GM12878 (cell line): ENCODE results near the gene MORC3. TPM values are rescaled to one million over a fixed set of nuclear protein-coding genes. Genes with fewer than 3 reads are reported as not detected.

Source experiments
- ATAC-seq: fragments of 200-7000 bp; cut with Tn5 transposase; 3 replicates; pipeline ENCODE4 v1.9.1; 2020; ENCODE audit warnings: mild to moderate bottlenecking, moderate library complexity
- BruUV-seq: library from RNA; stranded (reverse); fragments of 400-500 nt; replicated peaks from 2 replicates; lab custom pipeline; 2021; lab: Mats Ljungman, UMichigan
- CTCF ChIA-PET: fragments of 300-600 bp; sonication (Branson Sonifier 250); formaldehyde crosslinking; extraction: SDS; loops from one replicate; lab custom pipeline; 2021; ENCODE audit warnings: inconsistent platforms; lab: Yijun Ruan, JAX
- POLR2A ChIA-PET: fragments of 350-600 bp; formaldehyde crosslinking; extraction: SDS; loops from one replicate; lab custom pipeline; 2021; ENCODE audit warnings: inconsistent platforms; lab: Charles Lee
- RAD21 ChIA-PET: fragments of 300-600 bp; sonication (Branson Sonifier 250); formaldehyde crosslinking; loops from one replicate; lab custom pipeline; 2023; ENCODE audit warnings: antibody characterized with exemption; ENCODE audit not compliant: unreplicated experiment; lab: Charles Lee
- SMC1A ChIA-PET: fragments of 300-600 bp; sonication (Branson Sonifier 250); formaldehyde crosslinking; loops from one replicate; lab custom pipeline; 2023; ENCODE audit not compliant: unreplicated experiment, uncharacterized antibody; lab: Charles Lee
- DNase-seq: peaks from one replicate; pipeline ENCODE4 v3.0.0-alpha.2; 2011; ENCODE audit warnings: low read depth, low spot score
- FAIRE-seq: peaks from 3 replicates; lab custom pipeline; 2011; peaks lifted over from hg19 to GRCh38; lab: Jason Lieb, UNC
- H2AFZ ChIP-seq: 2 replicates; pipeline ENCODE4 v1.6.0; 2011; ENCODE audit warnings: low read depth, low read length, control low read depth; ENCODE audit not compliant: control insufficient read depth
- H3K27ac ChIP-seq: 2 replicates; pipeline ENCODE4 v1.5.1; 2011; ENCODE audit warnings: control low read depth; ENCODE audit not compliant: control insufficient read depth, insufficient read depth
- H3K27me3 ChIP-seq, 2 experiments: replicated peaks in 1 of 2; 2 replicates each; pipeline versions ENCODE4 v1.6.0 to v1.6.1; 2011; ENCODE audit warnings: low read length in 1 of 2; ENCODE audit not compliant: control insufficient read depth in 2 of 2, insufficient read depth in 2 of 2
- H3K36me3 ChIP-seq, 2 experiments: 2 replicates each; pipeline ENCODE4 v1.5.1; 2011; ENCODE audit warnings: low read length in 1 of 2; ENCODE audit not compliant: control insufficient read depth in 2 of 2, insufficient read depth in 2 of 2
- H3K4me1 ChIP-seq: 2 replicates; pipeline ENCODE4 v1.6.1; 2011; ENCODE audit warnings: mild to moderate bottlenecking, low read length, moderate library complexity, mixed read lengths; ENCODE audit not compliant: control insufficient read depth, insufficient read depth
- H3K4me2 ChIP-seq: 2 replicates; pipeline ENCODE4 v1.6.0; 2011; ENCODE audit warnings: control low read depth; ENCODE audit not compliant: control insufficient read depth, insufficient read depth
- H3K4me3 ChIP-seq: fragments of 200-600 bp; sonication (generic); 2 replicates; pipeline ENCODE4 v1.5.1; 2016
- H3K79me2 ChIP-seq: 2 replicates; pipeline ENCODE4 v1.6.0; 2011; ENCODE audit warnings: low read length; ENCODE audit not compliant: control insufficient read depth, insufficient read depth
- H3K9ac ChIP-seq: 2 replicates; pipeline ENCODE4 v1.8.0; 2011; ENCODE audit warnings: low read length, control low read depth, mixed read lengths; ENCODE audit not compliant: control insufficient read depth, insufficient read depth
- H3K9me3 ChIP-seq: replicated peaks from 3 replicates; pipeline ENCODE4 v1.5.1; 2011; ENCODE audit warnings: mild to moderate bottlenecking, low read length; ENCODE audit not compliant: control insufficient read depth, insufficient read depth
- H4K20me1 ChIP-seq: 2 replicates; pipeline ENCODE4 v1.6.0; 2011; ENCODE audit not compliant: control insufficient read depth, insufficient read depth
- CBX3 ChIP-seq: fragments of 200-600 bp; sonication (generic); IDR thresholded peaks from 2 replicates; pipeline ENCODE4 v1.6.1; 2016; ENCODE audit warnings: low read depth, borderline replicate concordance
- LARP7 ChIP-seq: fragments of 450-650 bp; IDR thresholded peaks from 2 replicates; pipeline ENCODE4 v1.6.1; 2017; ENCODE audit warnings: mild to moderate bottlenecking
- POLR2A ChIP-seq: IDR thresholded peaks from 2 replicates; pipeline ENCODE4 v1.6.1; 2011; ENCODE audit warnings: low read depth, mild to moderate bottlenecking, low read length
- POU2F2 ChIP-seq: IDR thresholded peaks from 3 replicates; pipeline ENCODE4 v1.6.1; 2011; ENCODE audit warnings: low read depth, mild to moderate bottlenecking, low read length, borderline replicate concordance
- RELA ChIP-seq: fragments of 450-650 bp; IDR thresholded peaks from 2 replicates; pipeline ENCODE4 v1.8.0; 2014; ENCODE audit warnings: borderline replicate concordance; ENCODE audit not compliant: partially characterized antibody
- SRF ChIP-seq, 2 experiments: IDR thresholded peaks; 2 replicates each; pipeline ENCODE4 v1.6.1; 2011; ENCODE audit warnings: low read depth in 2 of 2, low read length in 2 of 2, mild to moderate bottlenecking in 1 of 2, moderate library complexity in 1 of 2
- WGBS: methylation state at CpG from one replicate; pipeline ENCODE4 v1.1.6; 2016; ENCODE audit warnings: low lambda C conversion rate; ENCODE audit not compliant: insufficient replicate concordance, insufficient coverage; ENCODE audit errors: missing lambda C conversion rate; 5-methylcytosine and 5-hydroxymethylcytosine counted together
- in situ Hi-C: fragments of 300-500 bp; cut with MboI; formaldehyde crosslinking; loops from 9 replicates; pipeline ENCODE4 v1.14.3; 2018; ENCODE audit warnings: mixed read lengths
- intact Hi-C: fragments of 100-400 bp; cut with micrococcal nuclease; formaldehyde crosslinking; loops from one replicate; pipeline ENCODE4 v1.14.2; 2022; ENCODE audit not compliant: unreplicated experiment
- polyA plus RNA-seq, 11 experiments: library from polyadenylated mRNA; depleted of rRNA in 4 of 11; unstranded in 6 of 11; stranded (reverse) in 5 of 11; fragments of >200 nt; fragmentation: Nextera tagmentation in 4 of 11; fragmentation: Illumina TruSeq in 1 of 11; extraction: Ambion mirVana in 4 of 11; extraction: Trizol in 1 of 11; gene quantifications; 1 replicate in 1 of 11; 2 replicates in 10 of 11; pipeline versions ENCODE4 v1.2.1 to v1.2.3, GENCODE V29; 2011 to 2016; ENCODE audit warnings: inconsistent platforms in 2 of 11, missing spikeins in 2 of 11, low read depth in 1 of 11
- total RNA-seq, 4 experiments: library from RNA; depleted of rRNA in 3 of 4; stranded (reverse); fragments of >200 nt in 3 of 4; fragmentation: Illumina TruSeq in 1 of 4; extraction: Trizol in 1 of 4; gene quantifications; 2 replicates each; pipeline versions ENCODE4 v1.2.1 to v1.2.3, GENCODE V29; 2013 to 2021
- TF ChIP-seq, protein P1 (sequence below): fragments of 450-650 bp; IDR thresholded peaks from 2 replicates; pipeline ENCODE4 v1.6.1; 2016; ENCODE audit warnings: mild to moderate bottlenecking
- TF ChIP-seq, protein P2 (sequence below): IDR thresholded peaks from 2 replicates; pipeline ENCODE4 v1.6.1; 2011; ENCODE audit warnings: low read depth, low read length, improper control_type of control experiment, borderline replicate concordance
- TF ChIP-seq, protein P3 (sequence below), 3 experiments: IDR thresholded peaks in 2 of 3; conservative IDR thresholded peaks in 1 of 3; 2 replicates each; pipeline ENCODE4 v1.5.1; 2011; ENCODE audit warnings: low read depth in 3 of 3, low read length in 3 of 3, mild to moderate bottlenecking in 3 of 3, control low read depth in 2 of 3, moderate library complexity in 2 of 3, inconsistent platforms in 1 of 3, mixed read lengths in 1 of 3; ENCODE audit not compliant: control insufficient read depth in 2 of 3, insufficient read depth in 1 of 3; ENCODE audit errors: extremely low read depth in 1 of 3
- TF ChIP-seq, protein P4 (sequence below): fragments of 450-650 bp; IDR thresholded peaks from 2 replicates; pipeline ENCODE4 v1.6.1; 2018; ENCODE audit warnings: mild to moderate bottlenecking, low read depth, moderate library complexity; ENCODE audit not compliant: partially characterized antibody

MORC3 gene
- total and polyA plus RNA-seq, 10 of the 15 experiments (the other 5 are each of a cell fraction or from before 2014, with no cell fraction given) = 5.5 to 29.9 (median 16.3) TPM

DNA sequence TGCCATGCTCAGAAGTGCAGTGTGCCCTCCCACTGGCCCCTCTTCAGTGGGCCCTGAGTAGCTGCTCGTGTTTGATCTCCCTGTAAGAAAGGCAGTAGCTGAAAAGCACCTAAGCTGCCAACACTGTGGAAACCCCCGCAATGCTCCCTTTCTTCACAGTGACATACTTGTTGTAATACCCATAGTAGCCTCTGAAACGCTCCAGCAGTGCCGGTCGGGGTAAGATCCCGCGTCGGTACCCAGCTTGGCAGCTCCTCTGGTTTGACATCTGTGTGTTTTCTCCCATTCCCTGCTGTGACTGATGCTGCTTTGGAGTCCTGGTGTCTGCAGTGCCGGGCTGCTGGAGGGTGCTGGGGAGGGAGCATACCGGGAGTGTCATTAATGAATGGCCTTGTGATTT, 68.8 kb downstream of the MORC3 start:
- intact Hi-C loops (loop anchor here (5.0 kb wide), 1 partner anchor 237 kb away; no protein-coding TSS in a partner anchor), in situ Hi-C loops (no loop called here)
- H3K79me2 ChIP-seq = peaks cover 4% of the 10 kb centered on the region; the same call in 1 of the 2 replicates
- no peak overlapping the region for H2AFZ ChIP-seq
- no peak overlapping the region for H3K27ac ChIP-seq
- RAD21 ChIA-PET = interaction anchor here (1.3 to 1.6 kb wide), 2 partner anchors 69 to 82 kb away, joined by 3 to 4 read pairs; partner anchors contain the start of gene MORC3
- no peak for DNase-seq
- POLR2A ChIA-PET = no interaction called here
- no TSS peak for BruUV-seq
- H4K20me1 ChIP-seq = no peaks in the 10 kb centered on the region
- no peaks in the 10 kb centered on the region; the same call in 1 of the 2 replicates for H3K4me1 ChIP-seq
- H3K4me3 ChIP-seq = no peak overlapping the region
- FAIRE-seq = no peak
- CTCF ChIA-PET = interaction anchor here (0.6 to 1.4 kb wide), 6 partner anchors 8 to 248 kb away, joined by 3 to 6 read pairs (median 4); no protein-coding TSS in a partner anchor
- SMC1A ChIA-PET = interaction anchor here (0.6 to 1.7 kb wide), 6 partner anchors 8 to 235 kb away, joined by 3 to 6 read pairs (median 4); no protein-coding TSS in a partner anchor
- peak; percentile 61 for ATAC-seq
- H3K36me3 ChIP-seq = peaks cover 0 to 3% of the 10 kb centered on the region in 2 experiments; a peak in 2 of 4 replicates
- H3K9me3 ChIP-seq = no peaks in the 10 kb centered on the region
- H3K9ac ChIP-seq = no peak overlapping the region
- TF ChIP-seq RELA (peak; percentile 45), POU2F2 (no peak), CBX3 (no peak), POLR2A (no peak), SRF (IDR thresholded peaks at IDR 0.05; ENCODE audit: low read depth in 2 of 2, low read length in 2 of 2) (no peak), LARP7 (no peak)
- TF ChIP-seq, protein P1, sequence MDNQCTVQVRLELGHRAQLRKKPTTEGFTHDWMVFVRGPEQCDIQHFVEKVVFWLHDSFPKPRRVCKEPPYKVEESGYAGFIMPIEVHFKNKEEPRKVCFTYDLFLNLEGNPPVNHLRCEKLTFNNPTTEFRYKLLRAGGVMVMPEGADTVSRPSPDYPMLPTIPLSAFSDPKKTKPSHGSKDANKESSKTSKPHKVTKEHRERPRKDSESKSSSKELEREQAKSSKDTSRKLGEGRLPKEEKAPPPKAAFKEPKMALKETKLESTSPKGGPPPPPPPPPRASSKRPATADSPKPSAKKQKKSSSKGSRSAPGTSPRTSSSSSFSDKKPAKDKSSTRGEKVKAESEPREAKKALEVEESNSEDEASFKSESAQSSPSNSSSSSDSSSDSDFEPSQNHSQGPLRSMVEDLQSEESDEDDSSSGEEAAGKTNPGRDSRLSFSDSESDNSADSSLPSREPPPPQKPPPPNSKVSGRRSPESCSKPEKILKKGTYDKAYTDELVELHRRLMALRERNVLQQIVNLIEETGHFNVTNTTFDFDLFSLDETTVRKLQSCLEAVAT = no peak
- TF ChIP-seq, protein P2, sequence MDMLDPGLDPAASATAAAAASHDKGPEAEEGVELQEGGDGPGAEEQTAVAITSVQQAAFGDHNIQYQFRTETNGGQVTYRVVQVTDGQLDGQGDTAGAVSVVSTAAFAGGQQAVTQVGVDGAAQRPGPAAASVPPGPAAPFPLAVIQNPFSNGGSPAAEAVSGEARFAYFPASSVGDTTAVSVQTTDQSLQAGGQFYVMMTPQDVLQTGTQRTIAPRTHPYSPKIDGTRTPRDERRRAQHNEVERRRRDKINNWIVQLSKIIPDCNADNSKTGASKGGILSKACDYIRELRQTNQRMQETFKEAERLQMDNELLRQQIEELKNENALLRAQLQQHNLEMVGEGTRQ = no peak
- TF ChIP-seq, protein P3, sequence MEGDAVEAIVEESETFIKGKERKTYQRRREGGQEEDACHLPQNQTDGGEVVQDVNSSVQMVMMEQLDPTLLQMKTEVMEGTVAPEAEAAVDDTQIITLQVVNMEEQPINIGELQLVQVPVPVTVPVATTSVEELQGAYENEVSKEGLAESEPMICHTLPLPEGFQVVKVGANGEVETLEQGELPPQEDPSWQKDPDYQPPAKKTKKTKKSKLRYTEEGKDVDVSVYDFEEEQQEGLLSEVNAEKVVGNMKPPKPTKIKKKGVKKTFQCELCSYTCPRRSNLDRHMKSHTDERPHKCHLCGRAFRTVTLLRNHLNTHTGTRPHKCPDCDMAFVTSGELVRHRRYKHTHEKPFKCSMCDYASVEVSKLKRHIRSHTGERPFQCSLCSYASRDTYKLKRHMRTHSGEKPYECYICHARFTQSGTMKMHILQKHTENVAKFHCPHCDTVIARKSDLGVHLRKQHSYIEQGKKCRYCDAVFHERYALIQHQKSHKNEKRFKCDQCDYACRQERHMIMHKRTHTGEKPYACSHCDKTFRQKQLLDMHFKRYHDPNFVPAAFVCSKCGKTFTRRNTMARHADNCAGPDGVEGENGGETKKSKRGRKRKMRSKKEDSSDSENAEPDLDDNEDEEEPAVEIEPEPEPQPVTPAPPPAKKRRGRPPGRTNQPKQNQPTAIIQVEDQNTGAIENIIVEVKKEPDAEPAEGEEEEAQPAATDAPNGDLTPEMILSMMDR (IDR thresholded peaks at IDR 0.05 in 2 of 3, conservative IDR thresholded peaks at IDR 0.05 in 1 of 3; ENCODE audit: control insufficient read depth in 2 of 3, extremely low read depth in 1 of 3, insufficient read depth in 1 of 3, low read depth in 3 of 3, low read length in 3 of 3) = peak in 2 of 3 experiments; percentile 22; a peak in 3 of 6 replicates
- TF ChIP-seq, protein P4, sequence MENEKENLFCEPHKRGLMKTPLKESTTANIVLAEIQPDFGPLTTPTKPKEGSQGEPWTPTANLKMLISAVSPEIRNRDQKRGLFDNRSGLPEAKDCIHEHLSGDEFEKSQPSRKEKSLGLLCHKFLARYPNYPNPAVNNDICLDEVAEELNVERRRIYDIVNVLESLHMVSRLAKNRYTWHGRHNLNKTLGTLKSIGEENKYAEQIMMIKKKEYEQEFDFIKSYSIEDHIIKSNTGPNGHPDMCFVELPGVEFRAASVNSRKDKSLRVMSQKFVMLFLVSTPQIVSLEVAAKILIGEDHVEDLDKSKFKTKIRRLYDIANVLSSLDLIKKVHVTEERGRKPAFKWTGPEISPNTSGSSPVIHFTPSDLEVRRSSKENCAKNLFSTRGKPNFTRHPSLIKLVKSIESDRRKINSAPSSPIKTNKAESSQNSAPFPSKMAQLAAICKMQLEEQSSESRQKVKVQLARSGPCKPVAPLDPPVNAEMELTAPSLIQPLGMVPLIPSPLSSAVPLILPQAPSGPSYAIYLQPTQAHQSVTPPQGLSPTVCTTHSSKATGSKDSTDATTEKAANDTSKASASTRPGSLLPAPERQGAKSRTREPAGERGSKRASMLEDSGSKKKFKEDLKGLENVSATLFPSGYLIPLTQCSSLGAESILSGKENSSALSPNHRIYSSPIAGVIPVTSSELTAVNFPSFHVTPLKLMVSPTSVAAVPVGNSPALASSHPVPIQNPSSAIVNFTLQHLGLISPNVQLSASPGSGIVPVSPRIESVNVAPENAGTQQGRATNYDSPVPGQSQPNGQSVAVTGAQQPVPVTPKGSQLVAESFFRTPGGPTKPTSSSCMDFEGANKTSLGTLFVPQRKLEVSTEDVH = no peak
- no peaks in the 10 kb centered on the region for H3K27me3 ChIP-seq
- peak overlapping the region; percentile 21; the same call in 1 of the 2 replicates for H3K4me2 ChIP-seq
- 27% methylated on average over 10 of the region's 10 CpGs for WGBS
